HG03457 (cell line): ENCODE data around the gene GJD3.
"Not testable (repeated sequence)": the region's sequence is repeated elsewhere in the genome, so short reads cannot be mapped to it uniquely, and the experiment has no call there.

Source experiments
- ATAC-seq: cut with Tn5 transposase; IDR thresholded peaks from one replicate; pipeline ENCODE4 v1.9.1; 2021; ENCODE audit warnings: moderate number of reproducible peaks; ENCODE audit not compliant: unreplicated experiment

GJD3 gene, protein sequence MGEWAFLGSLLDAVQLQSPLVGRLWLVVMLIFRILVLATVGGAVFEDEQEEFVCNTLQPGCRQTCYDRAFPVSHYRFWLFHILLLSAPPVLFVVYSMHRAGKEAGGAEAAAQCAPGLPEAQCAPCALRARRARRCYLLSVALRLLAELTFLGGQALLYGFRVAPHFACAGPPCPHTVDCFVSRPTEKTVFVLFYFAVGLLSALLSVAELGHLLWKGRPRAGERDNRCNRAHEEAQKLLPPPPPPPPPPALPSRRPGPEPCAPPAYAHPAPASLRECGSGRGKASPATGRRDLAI

DNA sequence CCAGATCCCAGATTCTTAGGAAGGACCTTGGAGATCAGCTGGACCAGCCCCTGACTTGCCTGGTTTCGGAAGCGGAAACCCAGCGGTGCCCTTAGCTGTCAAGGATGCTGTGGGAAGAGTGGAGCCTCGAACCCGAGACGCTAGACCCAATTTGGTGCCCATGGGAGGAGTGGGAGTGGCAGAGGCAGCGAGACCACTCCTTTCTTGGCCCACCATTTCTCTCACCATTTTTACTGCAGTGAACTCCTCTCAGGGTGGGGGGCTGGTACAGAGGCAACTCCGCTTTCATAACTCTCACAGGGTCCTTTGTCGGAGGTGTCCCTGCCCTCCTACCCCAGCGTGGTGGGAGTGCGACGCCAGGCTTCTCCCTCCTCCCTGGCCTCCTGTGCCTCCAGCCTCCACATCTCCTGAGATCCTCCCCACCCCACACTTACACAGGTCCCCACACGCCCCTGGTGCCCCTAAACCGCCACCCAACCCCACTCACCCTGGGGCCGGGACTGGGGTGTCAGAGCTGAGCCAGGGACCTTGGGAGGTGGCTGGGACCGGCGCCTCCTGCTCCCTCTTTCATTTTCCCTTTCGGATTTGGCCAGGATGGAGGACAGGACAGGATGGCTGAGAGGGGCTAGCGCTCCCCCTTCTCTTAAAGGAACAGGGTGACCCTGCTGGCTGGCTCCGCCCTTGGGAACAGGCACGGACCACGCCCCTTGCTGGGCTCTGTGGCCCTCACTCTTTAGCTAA is at the start of gene GJD3:
Gene GJD3, minus strand, starts transcription at position 617 of the 741 bp plus-strand sequence. CDS start 922 bp downstream, outside the sequence.
- no peak for ATAC-seq

DNA sequence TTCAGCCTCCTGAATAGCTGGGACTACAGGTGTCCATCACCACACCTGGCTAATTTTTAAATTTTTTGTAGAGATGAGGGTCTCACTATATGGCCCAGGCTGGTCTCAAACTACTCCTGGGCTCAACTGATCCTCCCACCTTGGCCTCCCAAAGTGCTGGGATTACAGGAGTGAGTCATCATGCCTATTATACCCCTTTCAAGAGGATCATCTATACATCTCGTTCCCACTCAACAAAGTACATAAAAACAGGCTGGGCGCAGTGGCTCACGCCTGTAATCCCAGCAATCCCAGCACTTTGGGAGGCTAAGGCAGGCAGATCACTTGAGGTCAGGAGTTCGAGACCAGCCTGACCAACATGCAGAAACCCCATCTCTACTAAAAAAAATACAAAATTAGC is 49.8 kb upstream of the GJD3 start:
- ATAC-seq = not testable (repeated sequence)

DNA sequence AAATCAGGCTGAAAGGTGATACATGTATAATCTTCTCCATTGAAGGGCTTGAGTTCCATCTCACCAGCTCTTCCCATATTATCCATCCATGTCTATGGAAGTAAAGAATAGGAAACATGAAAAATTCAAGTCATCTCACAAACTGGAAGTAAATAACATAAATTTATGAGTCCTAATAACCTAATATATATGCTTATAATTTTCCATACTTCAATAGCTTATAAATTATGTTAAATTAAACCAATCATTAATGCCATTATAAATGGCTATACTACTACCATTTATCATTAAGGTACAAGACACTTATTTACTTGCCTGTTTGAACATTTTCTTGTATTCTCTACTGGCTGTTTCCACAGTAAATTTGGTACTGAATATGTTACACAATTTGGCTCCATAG is 48.3 kb upstream of the GJD3 start:
- no peak for ATAC-seq

DNA sequence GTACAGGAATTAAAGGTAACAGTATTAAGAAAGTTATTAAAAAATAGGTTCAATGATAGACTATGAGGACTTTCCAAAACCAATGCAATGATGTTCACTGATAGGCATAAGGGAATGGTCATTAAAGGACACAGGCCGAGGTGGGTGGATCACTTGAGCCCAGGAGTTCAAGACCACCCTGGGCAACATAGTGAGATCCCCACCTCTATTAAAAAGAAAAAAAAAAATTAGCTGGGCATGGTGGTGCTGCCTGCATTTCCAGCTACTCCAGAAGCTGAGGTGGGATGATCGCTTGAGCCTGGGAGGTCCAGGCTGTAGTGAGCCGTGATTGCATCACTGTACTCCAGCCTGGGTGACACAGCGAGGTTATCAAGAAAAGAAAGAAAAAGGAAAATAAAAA is 47.3 kb upstream of the GJD3 start:
- no peak for ATAC-seq

DNA sequence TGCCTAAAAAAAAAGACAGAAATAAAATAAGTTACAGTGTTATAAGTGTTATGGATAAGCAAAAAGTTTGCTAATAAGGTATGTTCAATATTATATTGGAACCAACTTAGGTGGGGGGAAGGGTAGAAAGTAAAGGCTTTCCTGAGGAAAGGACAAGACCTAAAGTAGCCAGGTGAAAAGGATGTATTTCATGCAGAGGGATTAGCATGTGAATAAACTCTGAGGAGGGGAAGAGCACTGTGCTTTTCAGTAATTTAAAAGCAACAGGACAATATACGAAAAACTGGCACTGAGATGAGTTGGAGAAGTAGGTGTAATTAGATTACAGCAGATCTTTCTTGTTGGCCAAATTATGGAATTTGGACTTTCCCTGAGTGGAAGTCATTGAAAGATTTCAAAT is 45.5 kb upstream of the GJD3 start:
- no peak for ATAC-seq

DNA sequence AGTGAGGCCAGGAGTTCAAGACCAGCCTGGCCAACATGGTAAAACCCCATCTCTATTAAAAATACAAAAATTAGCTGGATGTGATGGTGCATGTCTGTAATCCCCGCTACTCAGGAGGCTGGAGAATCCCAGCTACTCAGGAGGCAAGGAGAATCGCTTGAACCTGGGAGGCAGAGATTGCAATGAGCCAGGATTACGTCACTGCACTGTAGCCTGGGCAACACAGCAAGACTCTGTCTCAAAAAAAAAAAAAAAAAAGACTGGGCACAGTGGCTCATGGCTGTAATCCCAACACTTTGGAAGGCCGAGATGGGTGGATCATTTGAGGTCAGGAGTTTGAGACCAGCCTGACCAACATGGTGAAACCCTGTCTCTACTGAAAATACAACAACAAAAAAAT is 45.0 kb upstream of the GJD3 start:
- not testable (repeated sequence) for ATAC-seq

DNA sequence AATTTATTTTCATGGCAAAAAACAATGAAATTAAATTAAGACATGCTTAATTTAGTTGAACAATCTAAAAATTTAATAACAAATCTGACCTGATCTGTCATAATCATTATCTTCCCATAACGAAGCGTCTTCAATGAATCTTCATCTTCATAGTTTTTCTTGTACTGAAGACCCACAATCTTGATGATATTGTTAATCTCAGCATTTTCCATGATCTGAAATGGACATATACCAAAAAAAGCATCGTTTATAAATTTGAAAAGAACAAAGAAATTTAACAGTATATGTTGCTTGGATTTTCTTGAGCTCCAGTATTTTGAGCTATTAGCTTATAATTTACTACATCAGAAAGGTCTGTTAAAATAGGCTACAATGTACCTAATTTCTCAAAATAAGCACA is 42.9 kb upstream of the GJD3 start:
- no peak for ATAC-seq

DNA sequence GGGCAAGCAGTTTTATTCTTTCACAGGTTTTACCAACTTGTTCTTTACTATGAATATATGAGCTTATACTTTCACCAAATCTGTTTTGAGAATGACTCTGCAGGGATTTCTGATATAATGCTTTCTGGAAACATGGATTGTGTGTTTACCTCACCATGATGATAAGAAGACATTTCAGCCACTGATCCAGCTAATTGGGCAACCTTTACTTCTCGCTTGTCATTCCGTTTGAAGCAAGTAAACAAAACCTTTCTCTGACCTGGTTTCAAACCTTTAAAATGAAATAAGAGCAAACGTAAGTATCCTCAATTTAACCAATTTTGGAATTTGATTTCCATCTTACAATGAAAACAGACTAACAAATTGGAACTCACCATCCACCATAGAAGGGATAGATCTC is 39.5 kb upstream of the GJD3 start:
- ATAC-seq = no peak

DNA sequence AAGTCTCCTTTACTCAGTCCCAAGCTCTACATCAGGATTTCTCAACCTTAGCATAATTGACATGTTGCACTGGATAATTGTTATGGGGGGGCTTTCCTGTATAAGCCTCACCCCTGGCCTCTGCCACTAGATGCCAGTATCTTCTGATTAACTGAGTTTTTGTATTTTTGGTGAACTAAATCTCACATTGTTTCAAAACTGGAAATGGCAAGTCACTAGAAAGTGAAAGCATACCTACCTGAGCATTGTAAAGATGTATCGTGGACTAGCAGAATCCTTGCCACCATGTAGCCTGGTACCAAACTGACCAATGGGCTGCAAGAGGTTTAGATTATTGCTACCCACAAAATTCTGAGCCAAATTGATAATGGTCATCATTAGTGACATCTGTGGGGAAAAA is 38.1 kb upstream of the GJD3 start:
- no peak for ATAC-seq

DNA sequence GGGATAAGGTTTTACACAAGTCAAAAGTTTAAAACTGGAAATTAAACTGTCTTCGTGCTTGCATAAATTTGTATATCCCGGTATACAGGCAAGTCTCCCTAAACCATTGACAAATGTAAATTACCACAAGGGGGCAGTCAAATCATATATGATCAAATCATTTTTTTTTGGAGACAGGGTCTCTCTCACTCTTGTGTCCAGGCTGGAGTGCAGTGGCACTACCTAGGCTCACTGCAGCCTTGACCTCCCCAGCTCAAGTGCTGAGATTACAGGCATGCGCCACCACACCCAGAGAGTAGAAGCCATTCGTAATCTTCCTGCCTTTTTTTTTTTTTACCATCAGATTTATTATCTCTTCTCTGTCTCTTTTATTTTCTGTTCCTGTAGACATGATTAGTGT is 34.6 kb upstream of the GJD3 start:
- ATAC-seq = no peak

DNA sequence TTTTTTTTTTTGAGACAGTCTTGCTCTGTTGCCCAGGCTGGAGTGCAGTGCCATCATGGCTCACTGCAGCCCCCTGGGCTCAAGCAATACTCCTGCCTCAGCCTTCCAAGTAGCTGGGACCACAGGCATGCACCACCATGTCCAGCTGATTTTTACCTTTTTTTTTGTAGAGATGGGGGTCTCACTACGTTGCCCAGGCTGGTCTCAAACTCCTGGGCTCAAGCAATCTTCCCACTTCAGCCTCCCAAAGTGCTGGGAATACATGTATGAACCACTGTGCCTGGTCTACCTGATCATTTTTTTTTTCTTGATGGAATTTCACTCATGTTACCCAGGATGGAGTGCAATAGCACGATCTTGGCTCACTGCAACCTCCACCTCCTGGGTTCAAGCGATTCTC is 22.0 kb upstream of the GJD3 start:
- not testable (repeated sequence) for ATAC-seq

DNA sequence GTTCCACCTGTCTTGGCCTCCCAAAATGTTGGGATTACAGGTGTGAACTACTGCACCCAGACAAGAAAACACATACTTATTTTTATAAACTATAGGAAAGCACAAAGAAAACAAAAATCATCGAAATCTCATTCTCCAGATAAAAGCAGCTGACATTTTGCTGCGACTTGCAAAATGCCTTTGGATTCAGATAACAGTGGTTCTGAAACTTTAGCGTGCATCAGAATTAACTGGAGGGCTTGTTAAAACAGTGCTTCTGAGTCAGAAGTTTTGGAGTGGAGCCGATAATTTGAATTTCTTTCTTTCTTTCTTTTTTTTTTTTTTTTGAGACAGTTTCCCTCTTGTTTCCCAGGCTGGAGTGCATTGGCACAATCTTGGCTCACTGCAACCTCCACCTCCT is 17.7 kb upstream of the GJD3 start:
- ATAC-seq = no peak

DNA sequence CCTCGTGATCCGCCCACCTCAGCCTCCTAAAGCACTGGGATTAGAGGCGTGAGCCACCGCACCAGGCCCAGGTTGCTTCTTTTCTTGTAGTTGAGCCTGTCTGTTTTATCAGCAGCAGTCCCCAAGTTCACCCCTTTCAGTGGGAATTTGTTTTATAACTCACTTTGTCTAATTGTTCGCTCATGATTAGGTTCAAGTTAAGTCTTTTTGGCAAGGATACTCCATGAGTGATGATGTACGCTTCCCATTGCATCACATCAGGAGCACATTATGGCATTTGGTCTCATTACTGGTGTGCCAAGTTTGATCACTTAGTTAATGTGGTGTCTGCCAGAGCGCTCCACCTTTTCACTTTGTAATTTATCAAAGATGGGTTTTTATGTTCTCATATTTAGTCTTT is 14.4 kb upstream of the GJD3 start:
- ATAC-seq = no peak

DNA sequence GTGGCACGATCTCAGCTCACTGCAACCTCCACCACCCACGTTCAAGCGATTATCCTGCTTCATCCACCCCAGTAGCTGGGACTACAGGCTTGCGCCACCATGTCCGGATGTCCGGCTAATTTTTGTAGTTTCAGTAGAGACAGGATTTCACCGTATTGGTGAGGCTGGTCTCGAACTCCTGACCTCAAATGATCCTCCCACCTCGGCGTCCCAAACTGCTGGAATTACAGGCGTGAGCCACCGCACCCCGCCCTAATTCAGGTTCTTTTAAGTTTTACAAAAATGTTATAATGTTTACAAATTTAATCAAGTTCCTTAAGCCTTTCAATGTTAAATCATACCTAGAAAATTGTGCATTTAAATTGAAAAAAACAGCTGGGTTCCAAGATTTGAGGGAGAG is 13.3 kb upstream of the GJD3 start:
- no peak for ATAC-seq

DNA sequence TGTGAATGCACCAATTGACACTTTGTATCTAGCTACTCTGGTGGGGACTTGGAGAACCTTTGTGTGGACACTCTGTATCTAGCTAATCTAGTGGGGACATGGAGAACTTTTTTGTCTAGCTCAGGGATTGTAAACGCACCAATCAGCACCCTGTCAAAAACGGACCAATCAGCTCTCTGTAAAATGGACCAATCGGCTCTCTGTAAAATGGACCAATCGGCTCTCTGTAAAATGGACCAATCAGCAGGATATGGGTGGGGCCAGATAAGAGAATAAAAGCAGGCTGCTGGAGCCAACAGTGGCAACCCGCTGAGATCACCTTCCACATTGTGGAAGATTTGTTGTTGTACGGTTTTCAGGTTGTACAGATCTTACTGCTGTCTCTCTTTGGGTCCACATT is 12.0 kb upstream of the GJD3 start:
- ATAC-seq = not testable (repeated sequence)

DNA sequence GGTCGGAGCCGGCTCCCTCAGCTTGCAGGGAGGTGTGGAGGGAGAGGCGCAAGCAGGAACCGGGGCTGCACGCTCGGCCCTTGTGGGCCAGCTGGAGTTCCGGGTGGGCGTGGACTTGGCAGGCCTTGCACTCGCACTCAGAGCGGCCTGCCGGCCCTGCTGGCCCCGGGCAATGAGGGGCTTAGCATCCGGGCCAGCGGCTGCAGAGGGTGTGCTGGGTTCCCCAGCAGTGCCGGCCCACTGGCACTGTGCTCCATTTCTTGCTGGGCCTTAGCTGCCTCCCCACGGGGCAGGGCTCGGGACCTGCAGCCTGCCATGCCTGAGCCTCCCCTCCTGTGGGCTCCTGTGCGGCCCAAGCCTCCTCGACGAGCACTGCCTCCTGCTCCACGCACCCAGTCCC is 11.2 kb upstream of the GJD3 start:
- ATAC-seq = not testable (repeated sequence)

DNA sequence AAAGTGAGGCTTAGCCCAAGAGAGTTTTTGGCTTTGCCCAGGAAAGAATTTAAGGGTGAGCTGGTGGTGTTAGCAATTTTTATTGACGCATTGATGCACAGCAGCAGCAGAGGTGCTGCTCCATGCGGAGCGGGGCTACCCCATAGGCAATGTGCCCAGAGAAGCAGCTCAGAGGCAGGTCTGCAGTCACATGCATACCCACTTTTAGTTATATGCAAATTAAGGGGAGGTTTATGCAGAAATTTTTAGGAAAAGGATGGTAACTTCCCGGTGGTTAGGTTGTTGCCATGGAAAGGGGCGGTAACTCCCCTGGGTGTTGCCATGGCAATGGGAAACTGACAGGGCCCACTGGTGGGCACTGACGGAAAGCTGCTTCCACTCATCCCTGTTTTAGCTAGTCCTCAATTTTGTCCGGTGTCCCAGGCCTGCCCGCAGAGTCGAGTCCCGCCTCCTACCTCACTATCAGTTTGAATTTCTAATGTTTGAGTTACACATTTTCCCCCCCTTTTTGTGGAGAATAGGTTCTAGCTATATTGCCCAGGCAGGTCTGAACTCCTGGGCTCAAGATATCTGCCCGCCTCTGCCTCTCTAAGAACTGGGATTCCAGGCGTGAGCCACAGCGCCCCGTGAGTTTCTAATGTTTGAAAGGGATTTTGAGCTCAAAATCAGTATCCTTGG is 10.4 kb upstream of the GJD3 start:
- ATAC-seq = no peak

DNA sequence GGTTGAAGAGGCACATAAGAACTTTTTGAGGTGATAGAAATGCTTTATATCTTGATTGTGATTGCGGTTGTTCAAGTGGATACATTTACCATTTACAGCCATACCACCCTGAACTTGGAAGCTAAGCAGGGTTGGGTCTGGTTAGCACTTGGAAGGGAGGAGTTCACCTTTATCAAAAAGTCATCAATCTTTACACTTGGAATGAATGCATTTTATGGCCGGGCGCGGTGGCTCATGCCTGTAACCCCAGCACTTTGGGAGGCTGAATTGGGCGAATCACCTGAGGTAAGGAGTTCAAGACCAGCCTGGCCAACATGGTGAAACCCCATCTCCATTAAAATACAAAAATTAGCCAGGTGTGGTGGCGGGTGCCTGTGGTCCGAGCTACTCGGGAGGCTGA is 9.5 kb upstream of the GJD3 start:
- no peak for ATAC-seq

DNA sequence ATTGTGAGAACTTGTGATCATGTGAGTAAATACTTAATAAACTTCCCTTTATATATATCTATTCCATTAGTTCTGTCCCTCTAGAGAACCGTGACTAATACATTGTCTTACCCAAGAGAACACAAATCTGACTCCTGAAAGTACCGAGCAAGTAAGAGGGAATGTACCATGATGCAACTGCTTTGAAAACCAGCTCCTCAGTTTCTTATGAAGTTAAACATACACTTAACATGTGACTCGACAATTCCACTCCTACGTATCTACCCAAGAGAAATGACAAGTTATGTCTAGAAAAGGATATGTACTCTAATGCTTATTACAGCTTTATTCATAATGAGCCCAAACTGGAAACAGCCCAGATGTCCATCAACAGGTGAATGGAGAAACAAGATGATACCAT is 8.8 kb upstream of the GJD3 start:
- ATAC-seq = no peak

DNA sequence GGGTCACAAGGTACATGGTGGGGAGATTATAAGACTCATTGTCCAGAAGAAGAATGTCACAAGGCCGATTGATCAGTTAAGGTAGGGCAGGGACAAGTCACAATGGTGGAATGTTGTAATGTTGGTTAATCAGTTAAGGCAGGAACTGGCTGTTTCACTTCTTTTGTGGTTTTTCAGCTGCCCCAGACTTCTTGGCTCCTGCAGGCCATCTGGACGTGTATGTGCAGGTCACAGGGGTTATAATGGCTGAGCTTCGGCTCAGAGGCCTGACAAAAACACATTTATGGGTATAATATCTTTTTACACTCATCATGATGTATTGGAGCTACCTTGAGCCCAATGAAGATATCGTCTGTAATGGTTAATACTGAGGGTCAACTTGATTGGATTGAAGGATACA is 8.1 kb upstream of the GJD3 start:
- ATAC-seq = not testable (repeated sequence)

DNA sequence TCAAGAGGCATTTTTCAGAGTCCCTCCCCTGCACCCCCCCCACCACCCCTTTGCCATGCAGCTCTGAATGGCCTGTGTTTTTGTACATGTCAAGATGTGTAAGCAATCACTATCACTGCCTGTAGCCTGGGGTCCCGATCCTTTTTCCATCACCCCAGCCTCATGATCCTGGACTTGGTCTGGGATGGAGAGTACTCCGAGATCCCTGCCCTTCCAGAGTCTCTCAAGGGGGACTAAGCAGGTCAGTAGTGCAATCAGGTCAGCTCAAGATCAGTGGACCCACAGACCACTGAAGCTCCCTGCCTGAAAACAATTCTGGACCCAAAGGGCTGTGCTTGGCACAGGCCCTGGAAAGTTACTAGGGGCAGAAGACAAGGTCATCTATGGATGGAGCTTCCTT is 7.5 kb upstream of the GJD3 start:
- ATAC-seq = no peak

DNA sequence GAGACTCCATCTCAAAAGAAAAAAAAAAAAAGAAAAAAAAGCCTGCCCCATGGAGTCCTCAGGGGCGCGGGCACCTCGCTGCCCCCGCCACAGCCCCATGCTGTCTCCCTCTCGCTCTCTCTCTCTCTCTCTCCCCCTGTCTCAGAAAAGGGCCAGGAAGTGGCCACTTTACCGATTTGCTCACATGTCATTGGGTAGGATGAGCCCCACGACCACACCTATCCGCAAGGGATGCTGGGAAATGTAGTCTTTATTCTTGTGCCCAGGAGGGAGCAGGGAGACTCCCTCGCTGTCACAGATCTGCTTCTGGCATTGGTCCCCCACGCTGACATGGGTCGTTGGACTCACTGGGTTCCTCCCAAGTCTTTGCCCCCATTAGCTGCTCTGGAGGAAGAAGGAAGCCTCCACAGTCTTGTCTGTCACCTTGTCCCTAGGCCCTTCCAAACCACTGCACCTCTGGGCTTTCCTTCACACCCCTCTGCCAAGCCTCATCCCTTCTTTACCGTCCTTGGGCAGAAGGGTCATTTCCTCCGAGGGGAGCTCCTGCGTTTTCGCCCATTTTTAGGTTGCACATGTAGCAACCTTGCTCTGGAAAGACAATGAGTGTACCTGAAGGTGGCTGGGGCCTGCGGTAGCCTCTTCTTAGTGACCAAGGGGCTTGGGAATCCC is 6.9 kb upstream of the GJD3 start:
- ATAC-seq = no peak
